GM12872 (cell line): ENCODE measurements around the gene RFX2.

Source experiments
- TF ChIP-seq, protein P1 (sequence below): IDR thresholded peaks from 3 replicates; pipeline ENCODE4 v1.5.1; 2011; ENCODE audit warnings: low read depth, mild to moderate bottlenecking, low read length, moderate library complexity; ENCODE audit not compliant: insufficient read depth

Gene RFX2

DNA sequence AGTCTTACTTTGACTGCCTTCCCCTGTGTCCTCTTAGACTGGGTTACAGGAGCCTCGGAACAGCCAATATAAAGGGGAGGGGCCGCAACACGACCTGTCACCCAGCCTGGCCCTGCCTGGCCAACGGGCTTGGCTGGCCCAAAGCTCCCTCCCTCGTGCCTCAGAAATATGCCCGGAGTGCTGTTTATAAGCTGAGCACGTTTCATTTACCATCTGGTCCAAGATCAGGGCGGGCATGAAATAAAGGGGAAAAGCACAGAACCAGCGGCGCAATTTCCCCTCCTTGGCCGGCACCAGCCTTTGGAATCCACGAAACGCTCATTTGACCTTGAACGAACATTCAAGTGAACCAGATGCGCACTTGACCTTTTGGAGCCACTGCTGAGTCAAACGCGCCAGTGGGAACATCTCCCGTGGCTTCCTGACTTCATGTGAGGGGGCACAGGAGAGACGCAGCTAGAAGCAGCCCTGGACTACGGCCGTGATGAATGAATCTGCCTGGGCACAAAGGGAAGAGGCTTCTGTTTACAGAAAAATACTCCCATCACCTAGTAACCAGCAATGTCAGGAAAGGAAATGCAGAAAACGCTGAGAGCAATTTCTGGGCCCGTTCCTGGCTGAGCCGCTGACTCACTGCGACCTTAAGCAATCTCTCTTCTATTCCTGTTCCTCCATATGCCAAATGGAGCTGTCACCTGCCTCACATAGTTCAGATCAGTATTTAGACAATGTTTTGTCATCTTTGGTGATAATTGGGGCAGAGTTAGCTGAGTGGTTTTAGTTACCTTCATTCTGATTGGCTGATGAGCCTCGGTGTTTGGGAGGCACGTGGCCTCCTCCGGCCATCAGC lies 53.3 kb downstream of the RFX2 start:
- TF ChIP-seq, protein P1, sequence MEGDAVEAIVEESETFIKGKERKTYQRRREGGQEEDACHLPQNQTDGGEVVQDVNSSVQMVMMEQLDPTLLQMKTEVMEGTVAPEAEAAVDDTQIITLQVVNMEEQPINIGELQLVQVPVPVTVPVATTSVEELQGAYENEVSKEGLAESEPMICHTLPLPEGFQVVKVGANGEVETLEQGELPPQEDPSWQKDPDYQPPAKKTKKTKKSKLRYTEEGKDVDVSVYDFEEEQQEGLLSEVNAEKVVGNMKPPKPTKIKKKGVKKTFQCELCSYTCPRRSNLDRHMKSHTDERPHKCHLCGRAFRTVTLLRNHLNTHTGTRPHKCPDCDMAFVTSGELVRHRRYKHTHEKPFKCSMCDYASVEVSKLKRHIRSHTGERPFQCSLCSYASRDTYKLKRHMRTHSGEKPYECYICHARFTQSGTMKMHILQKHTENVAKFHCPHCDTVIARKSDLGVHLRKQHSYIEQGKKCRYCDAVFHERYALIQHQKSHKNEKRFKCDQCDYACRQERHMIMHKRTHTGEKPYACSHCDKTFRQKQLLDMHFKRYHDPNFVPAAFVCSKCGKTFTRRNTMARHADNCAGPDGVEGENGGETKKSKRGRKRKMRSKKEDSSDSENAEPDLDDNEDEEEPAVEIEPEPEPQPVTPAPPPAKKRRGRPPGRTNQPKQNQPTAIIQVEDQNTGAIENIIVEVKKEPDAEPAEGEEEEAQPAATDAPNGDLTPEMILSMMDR: no peak

DNA sequence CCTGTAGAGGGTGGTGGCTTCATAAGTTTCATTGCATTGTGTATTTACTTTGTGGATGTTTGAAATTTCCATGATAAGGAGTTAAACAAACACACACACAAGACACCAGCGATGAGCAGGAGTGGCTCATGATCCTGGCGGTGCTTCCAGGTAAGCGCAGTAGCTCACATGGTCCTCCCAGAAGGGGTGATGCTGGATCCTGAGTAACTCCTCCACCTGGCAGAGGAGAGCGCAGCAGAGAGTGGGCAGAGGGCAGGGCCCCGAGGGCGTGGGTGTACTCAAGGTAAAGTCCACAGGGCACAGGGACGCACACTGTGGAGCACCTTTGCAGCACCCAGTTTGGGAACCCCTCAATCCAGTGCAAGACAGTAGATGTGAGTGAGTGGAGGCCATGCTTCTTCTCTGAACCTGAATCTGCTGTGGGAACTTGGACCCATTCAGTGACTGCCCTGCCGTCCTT lies 54.0 kb downstream of the RFX2 start:
- TF ChIP-seq, protein P1: no peak

DNA sequence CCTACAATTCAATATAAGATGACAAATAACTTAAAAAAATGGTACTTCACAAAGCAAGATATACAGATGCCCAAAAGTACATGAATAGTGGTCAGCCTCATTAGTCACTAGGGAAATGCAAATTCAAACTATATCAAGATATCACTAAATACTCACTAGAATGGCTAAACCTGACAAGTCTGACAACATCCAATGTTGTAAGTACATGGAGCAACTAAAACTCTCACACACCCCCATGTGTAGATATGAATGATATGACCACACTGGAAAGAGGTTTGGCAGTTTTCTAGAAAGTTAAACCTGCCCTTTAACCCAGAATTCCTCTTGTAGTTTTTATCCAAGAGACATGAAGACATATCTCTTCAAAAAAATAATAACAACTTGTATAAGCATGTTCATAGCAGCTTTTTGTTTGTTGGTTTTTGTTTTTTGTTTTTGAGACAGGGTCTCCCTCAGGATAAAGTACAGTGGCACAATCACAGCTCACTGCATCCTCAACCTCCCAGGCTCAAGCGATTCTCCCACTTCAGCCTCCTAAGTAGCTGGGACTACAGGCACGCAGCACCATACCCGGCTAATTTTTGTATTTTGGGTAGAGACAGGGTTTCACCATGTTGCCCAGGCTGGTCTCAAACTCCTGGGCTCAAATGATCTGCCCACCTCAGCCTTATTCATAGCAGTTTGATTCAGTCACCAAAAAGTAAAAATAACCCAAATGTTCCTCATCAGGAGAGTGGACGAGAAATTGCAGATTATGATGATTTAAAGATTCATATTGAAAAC lies 55.1 kb downstream of the RFX2 start:
- TF ChIP-seq, protein P1: no peak

DNA sequence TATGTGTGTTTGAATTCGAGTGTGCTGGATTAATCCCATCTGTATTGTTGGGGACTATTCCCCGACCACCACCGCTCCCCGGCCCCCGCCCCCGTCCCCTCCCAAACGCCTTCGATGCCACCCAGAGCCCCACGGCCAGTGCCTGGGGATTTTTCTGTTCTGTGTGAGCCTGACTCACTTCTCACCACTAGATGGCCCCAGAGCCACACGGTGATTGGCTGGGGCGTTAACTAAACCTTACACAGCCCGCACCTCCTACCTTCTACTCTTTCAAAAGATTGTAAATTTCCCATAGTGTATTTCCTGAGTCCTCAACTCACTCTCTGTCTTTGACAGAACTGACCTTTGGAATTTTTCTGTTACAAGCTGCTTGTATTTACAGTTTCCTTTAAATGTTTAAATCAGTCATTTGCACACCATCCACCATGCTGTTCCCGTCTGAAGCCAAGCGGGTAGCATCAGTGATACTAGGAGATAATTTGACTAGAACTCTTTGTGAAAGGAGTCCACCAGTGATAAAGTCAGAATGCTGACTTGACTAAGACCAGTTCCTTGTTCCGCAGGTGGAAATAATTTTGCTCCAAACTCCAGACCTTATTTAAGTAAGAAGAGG lies 61.4 kb downstream of the RFX2 start:
- TF ChIP-seq, protein P1: peak; percentile 89

DNA sequence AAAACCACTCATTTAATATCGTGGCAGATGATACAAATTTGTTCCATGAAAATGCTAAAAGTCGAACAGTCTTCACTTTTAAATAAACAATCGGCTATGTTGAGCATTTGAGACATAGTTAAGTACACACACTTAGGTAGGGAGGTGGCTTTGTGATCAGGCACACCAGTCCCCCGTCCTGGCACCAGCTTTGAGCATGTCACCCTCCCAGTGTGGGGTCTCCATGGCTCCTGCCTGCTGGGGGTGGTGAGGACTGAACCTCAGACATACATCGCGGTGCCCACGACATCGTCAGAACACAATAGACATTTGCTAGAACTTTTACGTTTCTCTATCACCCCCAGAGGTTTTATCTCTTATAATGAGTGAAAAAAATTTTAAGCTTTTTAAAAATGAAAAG lies 62.0 kb downstream of the RFX2 start:
- TF ChIP-seq, protein P1: no peak

DNA sequence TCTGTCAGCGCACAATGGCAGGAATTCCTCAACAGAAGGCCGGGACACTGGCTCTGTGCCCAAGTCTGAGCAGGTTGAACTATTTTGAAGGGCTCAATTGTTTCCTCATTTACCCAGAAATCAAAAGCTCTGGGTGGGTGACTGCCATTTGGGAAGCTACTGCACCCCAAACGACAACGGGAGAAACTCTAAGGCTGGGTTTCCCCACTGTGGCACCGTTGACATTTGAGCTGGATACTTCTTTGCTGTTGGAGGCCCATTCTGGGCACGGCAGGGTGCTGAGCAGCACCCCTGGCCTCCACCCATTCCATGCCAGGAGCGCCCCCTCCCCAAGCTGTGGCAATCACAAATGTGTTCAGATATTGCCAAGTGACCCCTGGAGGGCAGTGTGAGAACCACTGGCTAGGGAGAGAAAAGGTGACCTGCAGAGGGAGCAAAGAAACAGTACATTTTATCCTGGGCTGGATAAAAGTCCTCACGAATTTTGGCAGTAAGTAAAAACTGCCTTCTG lies 62.5 kb downstream of the RFX2 start:
- TF ChIP-seq, protein P1: peak; percentile 72

GRCh38 chr19:6047256-6047655 lies 63.0 kb downstream of the RFX2 start:
- TF ChIP-seq, protein P1: no peak
